Posterior vena cava (tissue), 2 donors: Measurements from ENCODE around the gene LAMA3. TPM values are rescaled to one million over a fixed set of nuclear protein-coding genes. Genes with fewer than 3 reads are reported as not detected.

Experiments
- DNase-seq: peaks from one replicate; pipeline ENCODE4 v3.0.0-alpha.2; 2020; ENCODE audit warnings: low spot score
- intact Hi-C, 2 donors: fragments of 100-400 bp; cut with DNase I; formaldehyde crosslinking; loops; one replicate each; pipeline versions ENCODE4 v1.14.1 to v1.14.2; 2022 to 2023
- total RNA-seq, 2 donors: library from RNA; stranded (reverse); fragmentation: NEBNext Ultra II Directional; extraction: Animal tissue kit (Norgen Biotek cat#: 25700); gene quantifications; one replicate each; pipeline ENCODE4 v1.2.1, GENCODE V29; 2021
- donor health status: DM: yes; HTN: yes; CAD: no.
- donor health status: DM: yes; HTN: yes; CAD: no.

The LAMA3 gene
- total RNA-seq, 2 donors from 2014 or later, result 38.6 to 48.4 TPM

DNA sequence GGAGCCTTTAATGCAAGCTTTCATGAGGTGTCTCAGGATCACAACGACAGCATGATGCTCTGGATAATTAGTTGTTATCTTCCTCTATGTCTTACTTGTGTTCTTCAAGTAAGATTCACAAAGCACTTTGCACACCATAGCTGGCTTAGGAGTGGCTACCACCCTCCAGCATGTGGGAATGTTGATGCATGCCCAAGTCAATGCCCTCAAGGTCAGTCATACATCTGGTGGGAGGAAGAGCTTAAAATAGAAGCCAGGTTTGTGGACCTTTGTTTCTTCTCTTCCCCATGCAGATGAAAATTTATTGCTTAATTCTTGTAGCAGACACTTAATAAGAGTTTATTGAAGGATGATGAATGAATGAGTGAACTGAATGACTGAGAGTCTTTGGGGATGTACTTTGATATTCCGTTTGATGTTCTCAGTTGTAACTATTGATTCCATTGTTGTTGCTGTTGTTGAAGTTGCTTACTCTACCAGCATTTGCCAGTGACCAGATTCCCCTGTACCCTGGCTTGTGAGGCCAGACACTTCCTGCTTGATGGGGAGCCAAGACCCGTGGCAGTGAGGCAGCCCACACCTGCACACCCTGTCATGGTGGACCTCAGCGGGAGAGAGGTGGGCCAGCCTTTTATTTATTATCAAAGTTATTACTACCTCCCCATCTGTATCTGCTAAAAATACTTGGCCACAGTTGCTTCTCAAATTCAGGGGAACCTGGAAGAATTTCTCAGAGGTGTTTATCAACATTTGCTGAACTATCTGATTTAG is 137.8 kb downstream of the LAMA3 start:
- intact Hi-C loops, result loop anchor here in 1 of 2 donors (10.0 kb wide), 1 partner anchor 58 kb away; no protein-coding TSS in a partner anchor
- no peak for DNase-seq

- intact Hi-C loops, result loop anchor here in 1 of 2 donors (10.0 kb wide), 1 partner anchor 57 kb away; no protein-coding TSS in a partner anchor
These were observed 138.4 kb downstream of the LAMA3 start for GRCh38 chr18:23827681-23828080.

GRCh38 chr18:23828426-23828825 is 139.2 kb downstream of the LAMA3 start:
- intact Hi-C loops, result loop anchor here in 1 of 2 donors (10.0 kb wide), 1 partner anchor 56 kb away; no protein-coding TSS in a partner anchor
- DNase-seq, result no peak

More at GRCh38 chr18:23827681-23828080, 138.4 kb downstream of the LAMA3 start:
- DNase-seq, result no peak

DNA sequence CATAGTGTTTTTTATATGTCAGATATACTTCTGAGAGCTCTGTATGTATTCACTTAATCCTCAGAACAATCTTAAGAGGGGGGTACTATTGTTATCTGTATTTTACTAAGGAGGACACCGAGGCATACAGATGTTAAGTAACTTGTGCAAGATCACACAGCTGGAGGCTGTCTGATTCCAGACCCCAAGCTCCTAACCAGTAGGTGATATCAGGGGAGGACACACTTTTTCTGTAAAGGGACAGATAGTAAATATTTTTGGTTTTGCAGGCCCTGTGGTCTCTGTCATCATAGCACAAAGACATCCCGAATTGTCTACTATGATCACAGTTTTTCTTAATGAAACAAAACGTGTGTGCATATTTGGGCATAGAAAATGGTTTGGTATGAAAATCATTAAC is 143.7 kb downstream of the LAMA3 start:
- DNase-seq, result no peak
- intact Hi-C loops, result no loop called here

- DNase-seq, result no peak
- intact Hi-C loops, result no loop called here
These were observed 144.5 kb downstream of the LAMA3 start for GRCh38 chr18:23833714-23834113.

GRCh38 chr18:23835091-23835490 is 145.8 kb downstream of the LAMA3 start:
- intact Hi-C loops, result no loop called here
- DNase-seq, result no peak

DNA sequence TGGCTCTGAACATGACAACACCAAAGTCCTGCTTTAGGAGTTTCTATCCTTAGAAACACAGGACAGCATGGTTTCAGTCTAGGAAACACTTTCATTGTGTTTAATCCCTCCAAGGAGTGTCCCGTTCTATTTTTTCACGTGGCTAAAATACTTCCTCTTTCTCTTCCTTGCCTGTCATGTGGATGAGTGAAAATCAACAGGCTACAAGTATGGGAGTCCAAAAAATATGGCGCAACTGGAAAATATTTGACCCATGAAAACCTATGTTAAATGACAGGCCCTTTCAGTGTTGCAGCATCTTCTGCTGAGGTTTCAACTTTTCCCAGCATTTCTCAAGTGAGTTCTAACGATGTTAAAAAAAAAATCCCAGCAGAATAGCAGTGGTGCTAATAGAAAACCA is 146.3 kb downstream of the LAMA3 start:
- intact Hi-C loops, result no loop called here
- DNase-seq, result no peak

- intact Hi-C loops, result no loop called here
- DNase-seq, result no peak
These were observed 148.3 kb downstream of the LAMA3 start for GRCh38 chr18:23837591-23837990.

GRCh38 chr18:23838233-23838632 is 149.0 kb downstream of the LAMA3 start:
- no peak for DNase-seq
- intact Hi-C loops, result no loop called here

GRCh38 chr18:23838801-23839366 is 149.6 kb downstream of the LAMA3 start:
- intact Hi-C loops, result no loop called here
- no peak for DNase-seq

DNA sequence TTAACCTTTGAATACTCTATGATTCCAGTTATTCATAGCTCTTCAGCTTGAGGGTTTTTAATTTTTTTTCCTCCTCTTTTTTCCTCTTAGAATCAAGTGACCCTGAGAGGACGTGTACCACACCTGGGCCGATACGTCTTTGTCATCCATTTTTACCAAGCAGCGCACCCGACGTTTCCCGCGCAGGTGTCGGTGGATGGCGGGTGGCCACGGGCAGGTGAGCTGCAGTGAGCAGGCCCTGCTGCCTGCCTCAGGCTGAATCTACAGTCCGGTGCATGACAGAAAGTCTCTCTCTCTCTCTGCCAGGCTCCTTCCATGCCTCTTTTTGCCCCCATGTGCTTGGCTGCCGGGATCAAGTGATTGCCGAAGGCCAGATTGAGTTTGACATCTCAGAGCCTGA is 153.1 kb downstream of the LAMA3 start:
- intact Hi-C loops, result no loop called here
- DNase-seq, result no peak

- no peak for DNase-seq
- intact Hi-C loops, result no loop called here
These were observed 155.9 kb downstream of the LAMA3 start for GRCh38 chr18:23844991-23845680.

DNA sequence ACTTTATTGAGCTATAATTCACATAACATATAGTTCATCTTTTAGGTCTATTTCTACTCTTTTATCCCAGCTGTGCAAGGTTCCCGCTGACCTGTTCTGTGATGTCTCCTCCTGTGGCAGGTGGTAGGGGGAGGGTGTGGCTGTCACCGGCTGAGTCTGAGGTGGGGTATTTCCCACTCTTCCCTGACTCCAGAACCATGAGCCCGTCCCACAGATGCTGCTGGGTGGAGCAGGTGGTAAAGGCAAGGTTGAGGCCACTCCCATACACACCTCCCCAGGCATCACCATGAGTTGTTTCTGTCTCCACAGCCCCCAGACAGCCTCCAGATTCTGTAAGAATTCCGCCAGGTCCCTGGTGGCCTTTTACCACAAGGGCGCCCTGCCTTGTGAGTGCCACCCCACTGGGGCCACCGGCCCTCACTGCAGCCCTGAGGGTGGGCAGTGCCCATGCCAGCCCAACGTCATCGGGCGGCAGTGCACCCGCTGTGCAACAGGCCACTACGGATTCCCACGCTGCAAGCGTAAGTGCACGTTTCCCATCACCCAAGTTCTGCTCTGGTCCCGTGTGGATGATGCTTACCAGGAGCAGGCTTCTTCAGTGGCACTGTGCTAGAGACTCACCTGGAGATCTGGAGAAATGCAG is 156.9 kb downstream of the LAMA3 start:
- DNase-seq, result no peak
- intact Hi-C loops, result no loop called here

DNA sequence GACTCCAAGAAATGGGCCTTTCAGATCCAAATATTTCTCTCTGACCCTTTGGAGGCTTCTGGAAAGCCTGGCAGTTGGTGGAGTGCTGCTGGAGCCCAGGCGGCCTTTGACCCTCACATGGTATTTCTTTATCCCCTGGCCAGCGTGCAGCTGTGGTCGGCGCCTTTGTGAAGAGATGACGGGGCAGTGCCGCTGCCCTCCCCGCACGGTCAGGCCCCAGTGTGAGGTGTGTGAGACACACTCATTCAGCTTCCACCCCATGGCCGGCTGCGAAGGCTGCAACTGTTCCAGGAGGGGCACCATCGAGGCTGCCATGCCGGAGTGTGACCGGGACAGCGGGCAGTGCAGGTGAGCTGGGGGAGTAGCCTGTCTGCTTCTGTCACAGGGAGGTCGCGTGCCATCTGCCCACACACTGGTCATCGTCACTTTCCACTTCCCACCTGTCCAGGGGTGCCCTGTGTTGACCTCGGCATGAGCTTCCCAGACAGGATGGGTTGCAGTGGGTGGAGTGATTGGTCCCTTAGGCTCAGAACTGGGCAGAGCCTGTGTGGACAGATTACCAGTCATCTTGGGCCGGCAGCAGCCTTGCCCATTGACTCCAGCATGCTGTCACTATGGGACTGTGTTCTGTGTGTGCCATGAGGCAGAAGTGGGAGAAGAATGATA is 158.2 kb downstream of the LAMA3 start:
- no peak for DNase-seq
- intact Hi-C loops, result no loop called here

DNA sequence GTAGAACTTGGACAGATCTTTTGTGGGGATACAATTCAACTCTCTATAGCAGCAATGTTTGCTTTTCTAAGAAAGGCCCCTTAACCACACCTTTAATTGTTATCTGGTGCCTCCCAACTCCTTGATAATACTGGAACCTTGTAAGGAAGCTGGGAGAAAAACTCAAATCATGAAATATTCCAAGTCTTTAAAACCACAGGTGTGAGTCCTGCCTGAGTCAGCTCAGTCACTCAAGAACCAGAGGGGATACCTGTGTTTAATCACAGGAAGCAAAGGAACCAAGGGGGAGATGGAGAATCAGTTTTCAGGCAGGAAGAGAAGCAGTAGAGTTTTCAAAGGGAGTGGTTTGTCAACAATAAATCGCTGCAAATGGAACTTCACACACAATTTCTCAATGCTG is 159.9 kb downstream of the LAMA3 start:
- intact Hi-C loops, result no loop called here
- DNase-seq, result no peak

DNA sequence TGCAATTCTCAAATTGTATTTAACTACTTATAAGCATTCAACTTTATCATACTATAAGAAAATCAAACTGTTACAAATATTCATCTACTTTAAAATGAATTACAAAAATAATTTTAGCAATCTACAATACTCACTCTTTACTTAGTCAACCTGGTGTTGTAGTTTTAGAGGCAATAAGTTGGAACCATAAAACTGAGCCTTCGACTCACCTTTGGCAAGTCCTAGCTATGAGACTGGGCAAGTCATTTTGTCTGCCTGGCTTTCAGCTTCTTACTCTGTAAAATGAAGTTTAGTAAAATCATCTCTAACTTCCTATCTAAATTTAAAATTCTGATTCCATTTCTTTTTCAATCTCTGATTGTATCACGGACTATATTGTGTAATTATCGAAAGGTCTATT is 161.0 kb downstream of the LAMA3 start:
- no peak for DNase-seq

GRCh38 chr18:23851470-23852002 is 162.3 kb downstream of the LAMA3 start:
- intact Hi-C loops, result no loop called here
- DNase-seq, result no peak

More for the DNA sequence above, 161.0 kb downstream of the LAMA3 start:
- intact Hi-C loops, result no loop called here

DNA sequence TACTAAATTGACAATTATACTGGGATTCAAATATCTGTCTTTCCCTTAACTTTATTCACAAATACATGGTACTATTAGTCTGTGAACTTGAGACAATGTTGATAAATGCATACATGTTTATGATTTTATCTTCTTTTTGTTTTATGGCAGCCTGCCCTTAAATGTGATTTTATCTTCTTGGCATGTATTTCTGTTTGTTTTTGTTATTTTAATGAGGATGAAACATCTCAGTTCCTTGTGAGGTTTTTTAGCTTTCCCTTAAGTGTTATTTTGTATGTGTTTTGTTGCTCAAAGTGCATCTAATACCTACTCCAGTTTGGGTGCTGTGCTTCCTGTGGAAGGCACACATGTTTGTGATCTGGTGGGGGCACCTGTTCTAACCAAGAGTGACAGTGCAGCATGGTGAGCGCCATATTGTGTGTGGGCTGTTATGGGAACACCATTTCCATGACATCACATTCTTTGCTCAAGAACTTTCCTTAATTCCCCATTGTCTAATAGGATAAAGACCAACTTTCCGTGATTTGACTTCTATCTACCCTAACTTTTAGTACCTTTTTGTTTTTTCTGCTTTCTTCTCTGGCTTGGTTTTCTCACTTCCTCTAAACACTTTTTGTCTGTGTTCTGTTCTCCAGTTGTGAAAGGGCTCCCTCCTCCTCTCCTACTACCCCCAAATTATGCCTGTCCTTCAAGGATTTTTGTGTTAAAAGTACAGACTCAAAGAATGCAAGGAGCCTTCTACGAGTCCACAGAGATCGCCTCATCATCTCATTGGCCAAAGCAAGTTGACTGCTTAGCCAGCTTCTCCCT is 163.2 kb downstream of the LAMA3 start:
- intact Hi-C loops, result no loop called here
- no peak for DNase-seq
